SK-N-SH treated with all-trans-retinoic acid at 6 μM for 48 hours (cell line): ENCODE measurements around the gene COPZ2.

Experiments
- ATAC-seq: fragments of 200-7000 bp; cut with Tn5 transposase; 3 replicates; pipeline ENCODE4 v1.9.1; 2020; ENCODE audit warnings: mild to moderate bottlenecking, moderate library complexity
- ARNTL ChIP-seq: fragments of 450-650 bp; formaldehyde crosslinking; IDR thresholded peaks from 2 replicates; pipeline ENCODE4 v1.5.0; 2020; ENCODE audit warnings: low read depth, mild to moderate bottlenecking, moderate library complexity, borderline replicate concordance
- BACH2 ChIP-seq: fragments of 250-450 bp; sonication (Bioruptor Pico); IDR thresholded peaks from 2 replicates; pipeline ENCODE4 v1.9.0; 2021; ENCODE audit warnings: mild to moderate bottlenecking, borderline replicate concordance
- CREB5 ChIP-seq: fragments of 250-450 bp; sonication (Bioruptor Pico); IDR thresholded peaks from 2 replicates; pipeline ENCODE4 v1.5.1; 2020; ENCODE audit warnings: low read depth, mild to moderate bottlenecking, moderate library complexity
- ESRRG ChIP-seq: fragments of 250-450 bp; sonication (Bioruptor Pico); IDR thresholded peaks from 2 replicates; pipeline ENCODE4 v1.6.1; 2021; ENCODE audit warnings: mild to moderate bottlenecking
- GLIS3 ChIP-seq: fragments of 250-450 bp; sonication (Bioruptor Pico); IDR thresholded peaks from 2 replicates; pipeline ENCODE4 v1.5.0; 2020; ENCODE audit warnings: mild to moderate bottlenecking, moderate library complexity
- ISL1 ChIP-seq: fragments of 250-450 bp; sonication (Bioruptor Pico); IDR thresholded peaks from 2 replicates; pipeline ENCODE4 v2.1.2; 2022; ENCODE audit warnings: mild to moderate bottlenecking, moderate library complexity
- OSR1 ChIP-seq: fragments of 250-450 bp; sonication (Bioruptor Pico); IDR thresholded peaks from 2 replicates; pipeline ENCODE4 v1.8.0; 2022; ENCODE audit warnings: moderate library complexity, mild to moderate bottlenecking, inconsistent platforms
- PPARA ChIP-seq: fragments of 250-450 bp; sonication (Bioruptor Pico); IDR thresholded peaks from 2 replicates; pipeline ENCODE4 v1.5.0; 2020; ENCODE audit warnings: mild to moderate bottlenecking, borderline replicate concordance
- RARB ChIP-seq: fragments of 250-450 bp; sonication (Bioruptor Pico); IDR thresholded peaks from 2 replicates; pipeline ENCODE4 v1.8.0; 2021; ENCODE audit warnings: mild to moderate bottlenecking, moderate library complexity
- SNAI2 ChIP-seq: fragments of 250-450 bp; sonication (Bioruptor Pico); IDR thresholded peaks from 2 replicates; pipeline ENCODE4 v1.5.0; 2020; ENCODE audit warnings: mild to moderate bottlenecking, moderate library complexity
- TCF4 ChIP-seq: fragments of 250-450 bp; sonication (Bioruptor Pico); IDR thresholded peaks from 2 replicates; pipeline ENCODE4 v1.8.0; 2021; ENCODE audit warnings: mild to moderate bottlenecking, moderate library complexity, borderline replicate concordance
- TOX ChIP-seq: fragments of 250-450 bp; sonication (Bioruptor Pico); IDR thresholded peaks from 2 replicates; pipeline ENCODE4 v1.8.0; 2021; ENCODE audit warnings: mild to moderate bottlenecking, moderate library complexity, borderline replicate concordance
- TSHZ2 ChIP-seq: fragments of 250-450 bp; sonication (Bioruptor Pico); IDR thresholded peaks from 2 replicates; pipeline ENCODE4 v1.5.0; 2020; ENCODE audit warnings: mild to moderate bottlenecking, moderate library complexity
- ZC3H10 ChIP-seq: fragments of 250-450 bp; sonication (Bioruptor Pico); IDR thresholded peaks from 2 replicates; pipeline ENCODE4 v1.5.1; 2021; ENCODE audit warnings: mild to moderate bottlenecking, moderate library complexity
- ZFP3 ChIP-seq: fragments of 250-450 bp; sonication (Bioruptor Pico); IDR thresholded peaks from 2 replicates; pipeline ENCODE4 v1.5.0; 2020; ENCODE audit warnings: mild to moderate bottlenecking, moderate library complexity
- ZNF565 ChIP-seq: fragments of 450-650 bp; formaldehyde crosslinking; conservative IDR thresholded peaks from 2 replicates; pipeline ENCODE4 v1.5.0; 2020; ENCODE audit warnings: low read depth, mild to moderate bottlenecking, moderate library complexity
- ZNF8 ChIP-seq: fragments of 450-650 bp; formaldehyde crosslinking; IDR thresholded peaks from 2 replicates; pipeline ENCODE4 v1.5.0; 2020; ENCODE audit warnings: mild to moderate bottlenecking, moderate library complexity
- TF ChIP-seq, protein P1 (sequence below): fragments of 250-450 bp; sonication (Bioruptor Pico); IDR thresholded peaks from 2 replicates; pipeline ENCODE4 v1.5.1; 2021; ENCODE audit warnings: mild to moderate bottlenecking, moderate library complexity

Gene COPZ2

DNA sequence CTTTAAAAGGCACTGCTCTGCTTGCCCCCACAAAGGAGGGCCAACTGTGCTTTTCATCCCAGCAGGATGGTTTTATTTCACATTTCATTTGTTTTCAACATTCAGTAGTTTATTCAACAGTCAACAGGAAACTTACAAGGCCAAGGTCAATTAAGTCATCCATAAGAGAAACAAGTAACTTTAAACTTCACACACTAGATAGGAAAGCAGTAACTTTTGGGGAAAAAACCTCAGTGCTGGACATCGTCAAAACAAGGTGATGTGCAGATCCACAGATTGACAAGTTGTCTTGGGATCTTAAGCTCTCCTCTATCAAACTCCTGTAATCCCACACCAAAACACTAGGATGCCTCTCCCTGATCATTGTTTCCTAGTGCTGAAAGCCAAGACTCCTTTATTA lies 29.1 kb upstream of the COPZ2 start:
- ATAC-seq, result no peak

DNA sequence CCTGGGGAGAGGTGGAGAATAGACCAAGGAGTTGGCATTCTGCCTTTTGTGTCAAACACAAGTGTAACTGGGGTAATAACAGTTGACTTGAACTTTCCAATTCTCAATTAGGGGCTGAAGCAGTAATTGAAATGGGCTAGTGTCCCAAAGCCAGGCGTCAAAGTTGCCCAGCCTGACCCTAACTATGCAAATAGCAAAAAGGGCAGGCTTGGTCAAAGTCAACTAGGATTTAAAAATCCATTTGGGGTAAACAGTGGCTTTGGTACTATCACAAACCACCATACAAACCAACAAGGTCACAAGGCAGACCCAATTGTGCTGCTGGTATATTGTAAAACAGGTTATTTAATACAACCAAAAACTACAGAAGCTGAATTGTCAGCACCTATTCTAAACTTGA lies 28.6 kb upstream of the COPZ2 start:
- ATAC-seq, result no peak
- TF ChIP-seq ARNTL (CRISPR knock-in tag) (no peak), ZFP3 (CRISPR knock-in tag) (no peak), PPARA (no peak), ZNF8 (CRISPR knock-in tag) (no peak)
- TF ChIP-seq, protein P1, sequence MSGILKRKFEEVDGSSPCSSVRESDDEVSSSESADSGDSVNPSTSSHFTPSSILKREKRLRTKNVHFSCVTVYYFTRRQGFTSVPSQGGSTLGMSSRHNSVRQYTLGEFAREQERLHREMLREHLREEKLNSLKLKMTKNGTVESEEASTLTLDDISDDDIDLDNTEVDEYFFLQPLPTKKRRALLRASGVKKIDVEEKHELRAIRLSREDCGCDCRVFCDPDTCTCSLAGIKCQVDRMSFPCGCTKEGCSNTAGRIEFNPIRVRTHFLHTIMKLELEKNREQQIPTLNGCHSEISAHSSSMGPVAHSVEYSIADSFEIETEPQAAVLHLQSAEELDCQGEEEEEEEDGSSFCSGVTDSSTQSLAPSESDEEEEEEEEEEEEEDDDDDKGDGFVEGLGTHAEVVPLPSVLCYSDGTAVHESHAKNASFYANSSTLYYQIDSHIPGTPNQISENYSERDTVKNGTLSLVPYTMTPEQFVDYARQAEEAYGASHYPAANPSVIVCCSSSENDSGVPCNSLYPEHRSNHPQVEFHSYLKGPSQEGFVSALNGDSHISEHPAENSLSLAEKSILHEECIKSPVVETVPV (CRISPR knock-in tag), result no peak

More for the DNA sequence above, 29.1 kb upstream of the COPZ2 start:
- TF ChIP-seq CREB5 (CRISPR knock-in tag) (no peak), TSHZ2 (CRISPR knock-in tag) (no peak), PPARA (no peak), ISL1 (CRISPR knock-in tag) (no peak), ZC3H10 (CRISPR knock-in tag) (no peak), ARNTL (CRISPR knock-in tag) (no peak), GLIS3 (CRISPR knock-in tag) (no peak), OSR1 (CRISPR knock-in tag) (no peak), RARB (CRISPR knock-in tag) (no peak), TOX (no peak), ESRRG (CRISPR knock-in tag) (no peak), BACH2 (CRISPR knock-in tag) (no peak)
- TF ChIP-seq, protein P1 (CRISPR knock-in tag), result no peak

DNA sequence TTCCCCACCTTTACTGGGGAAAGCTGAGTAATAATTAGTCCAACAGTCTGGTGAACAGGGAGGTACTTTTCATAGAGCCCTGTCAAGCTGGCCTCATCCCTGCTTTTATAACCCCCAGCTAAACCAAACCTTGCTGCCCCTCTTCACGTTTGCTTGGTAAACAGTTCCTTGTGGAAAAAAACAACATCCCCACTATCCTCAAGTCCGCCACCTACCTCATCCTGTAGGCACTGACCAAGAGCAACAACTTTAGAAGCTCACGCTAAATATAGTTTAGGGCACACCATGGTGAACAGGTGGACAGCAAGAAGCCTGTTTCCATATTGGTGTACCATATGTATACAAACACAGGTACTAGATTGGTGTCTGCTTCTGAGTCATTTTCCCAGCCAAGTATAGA lies 27.0 kb upstream of the COPZ2 start:
- no peak for TF ChIP-seq ESRRG (CRISPR knock-in tag)
- TF ChIP-seq GLIS3 (CRISPR knock-in tag), result no peak
- TF ChIP-seq, all 23 proteins: peak for 0
- no peak for ATAC-seq

DNA sequence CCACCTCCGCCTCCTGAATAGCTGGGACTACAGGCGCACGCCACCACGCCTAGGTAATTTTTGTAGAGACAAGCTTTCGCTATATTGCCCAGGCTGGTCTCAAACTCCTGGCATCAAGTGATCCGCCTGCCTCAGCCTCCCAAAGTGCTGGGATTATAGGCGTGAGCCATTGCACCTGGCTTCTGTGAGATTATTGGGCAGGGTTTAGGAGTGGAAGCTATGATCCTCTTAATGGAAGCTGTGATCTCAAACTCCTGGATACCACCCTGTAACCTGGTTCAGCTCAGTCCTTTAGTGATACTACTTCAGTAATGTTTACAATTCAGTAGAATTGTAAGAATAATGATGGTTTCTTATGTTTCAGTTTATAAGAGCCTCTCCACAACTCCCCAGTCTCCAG lies 24.7 kb upstream of the COPZ2 start:
- ATAC-seq, result no peak
- TF ChIP-seq TOX (no peak), OSR1 (CRISPR knock-in tag) (no peak), ZNF565 (no peak), TCF4 (CRISPR knock-in tag) (no peak), TSHZ2 (CRISPR knock-in tag) (no peak), SNAI2 (no peak), ZFP3 (CRISPR knock-in tag) (no peak), ZNF8 (CRISPR knock-in tag) (no peak), GLIS3 (CRISPR knock-in tag) (no peak), PPARA (no peak)
